NB4 (cell line): ENCODE measurements around the gene PPP6C.

Experiments
- POLR2A ChIP-seq: IDR thresholded peaks from 2 replicates; pipeline ENCODE4 v1.6.1; 2011; ENCODE audit warnings: mild to moderate bottlenecking; ENCODE audit not compliant: insufficient read length; ENCODE audit errors: extremely low read depth
- TF ChIP-seq, protein P1 (sequence below): IDR thresholded peaks from one replicate; pipeline ENCODE4 v1.5.1; 2012; ENCODE audit warnings: low read depth, low read length

DNA sequence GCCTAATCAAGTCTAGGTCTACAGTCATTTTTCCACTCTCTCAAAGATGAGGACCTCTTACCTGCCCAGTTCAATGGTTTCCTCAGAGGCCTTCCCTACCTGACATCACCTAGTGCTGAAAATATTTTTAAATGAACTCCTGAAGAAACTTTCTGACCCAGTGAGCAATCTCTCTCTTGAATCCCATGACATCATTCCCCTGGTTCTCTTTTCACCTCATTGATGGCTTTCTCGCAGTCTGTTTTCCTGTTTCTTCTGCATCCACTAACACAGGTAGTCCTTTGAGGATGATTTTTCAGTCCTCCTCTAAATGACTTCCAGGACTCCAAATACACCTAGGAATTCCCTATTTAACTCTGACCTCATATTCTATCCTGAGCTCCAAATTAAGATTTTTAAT, 86.6 kb downstream of the PPP6C start:
- TF ChIP-seq, protein P1, sequence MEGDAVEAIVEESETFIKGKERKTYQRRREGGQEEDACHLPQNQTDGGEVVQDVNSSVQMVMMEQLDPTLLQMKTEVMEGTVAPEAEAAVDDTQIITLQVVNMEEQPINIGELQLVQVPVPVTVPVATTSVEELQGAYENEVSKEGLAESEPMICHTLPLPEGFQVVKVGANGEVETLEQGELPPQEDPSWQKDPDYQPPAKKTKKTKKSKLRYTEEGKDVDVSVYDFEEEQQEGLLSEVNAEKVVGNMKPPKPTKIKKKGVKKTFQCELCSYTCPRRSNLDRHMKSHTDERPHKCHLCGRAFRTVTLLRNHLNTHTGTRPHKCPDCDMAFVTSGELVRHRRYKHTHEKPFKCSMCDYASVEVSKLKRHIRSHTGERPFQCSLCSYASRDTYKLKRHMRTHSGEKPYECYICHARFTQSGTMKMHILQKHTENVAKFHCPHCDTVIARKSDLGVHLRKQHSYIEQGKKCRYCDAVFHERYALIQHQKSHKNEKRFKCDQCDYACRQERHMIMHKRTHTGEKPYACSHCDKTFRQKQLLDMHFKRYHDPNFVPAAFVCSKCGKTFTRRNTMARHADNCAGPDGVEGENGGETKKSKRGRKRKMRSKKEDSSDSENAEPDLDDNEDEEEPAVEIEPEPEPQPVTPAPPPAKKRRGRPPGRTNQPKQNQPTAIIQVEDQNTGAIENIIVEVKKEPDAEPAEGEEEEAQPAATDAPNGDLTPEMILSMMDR = no peak
- no peak for TF ChIP-seq POLR2A
